ENCODE results near the gene HRH1. TPM values are rescaled to one million over a fixed set of nuclear protein-coding genes. Genes with fewer than 3 reads are reported as not detected.

HRH1 gene
- total RNA-seq, 1 donor from 2014 or later = 14.6 TPM

DNA sequence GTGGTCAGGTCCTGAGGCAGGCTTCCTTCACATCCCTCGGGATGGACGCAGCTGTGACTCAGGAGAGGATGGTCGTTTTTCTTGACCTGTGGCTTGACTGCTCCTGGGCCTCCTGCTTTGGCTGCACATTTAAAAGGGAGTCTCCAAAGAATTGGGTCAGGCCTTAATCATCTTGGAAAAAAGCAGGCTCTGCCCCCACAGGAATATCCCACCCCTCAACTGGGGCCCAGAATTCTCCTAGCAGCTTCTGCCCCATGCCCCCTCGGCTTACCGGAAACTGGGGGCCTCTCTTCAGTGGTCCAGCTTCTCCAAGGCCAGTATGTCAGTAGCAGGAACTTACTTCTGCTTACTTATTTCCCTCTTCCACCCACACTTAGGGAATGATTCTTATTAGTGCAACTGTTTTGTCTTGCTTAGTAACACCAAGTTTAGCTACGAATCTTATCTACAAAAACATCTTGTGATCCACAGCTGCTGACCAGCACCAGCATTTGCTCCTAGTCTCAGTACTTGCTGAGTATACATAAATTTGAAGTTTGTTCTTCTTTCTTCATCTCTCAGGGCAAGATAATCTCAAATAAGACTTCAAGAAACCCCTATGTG, 153.6 kb downstream of the HRH1 start:
- no peak for DNase-seq (ENCODE audit: low read depth, low spot score)

DNA sequence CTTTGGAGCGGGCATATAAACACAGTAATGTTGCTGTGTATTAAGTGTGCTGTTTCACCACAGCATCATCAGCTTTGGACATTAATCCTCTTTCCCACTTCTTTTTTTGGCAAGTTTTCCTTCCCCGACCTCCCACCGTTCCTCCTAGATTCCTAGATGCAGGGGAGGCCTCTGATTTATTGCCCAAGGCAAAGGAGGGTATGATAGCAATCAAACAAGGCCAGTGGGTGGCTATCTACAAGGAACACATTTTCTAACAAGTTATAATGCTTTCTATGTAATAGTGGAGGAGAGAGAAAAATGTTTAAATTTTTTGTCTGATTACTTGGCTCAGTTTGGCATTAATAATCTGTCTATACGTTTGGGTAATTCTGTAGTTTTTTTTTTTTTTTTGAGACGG, 156.0 kb downstream of the HRH1 start:
- no peak for DNase-seq (ENCODE audit: low read depth, low spot score)

DNA sequence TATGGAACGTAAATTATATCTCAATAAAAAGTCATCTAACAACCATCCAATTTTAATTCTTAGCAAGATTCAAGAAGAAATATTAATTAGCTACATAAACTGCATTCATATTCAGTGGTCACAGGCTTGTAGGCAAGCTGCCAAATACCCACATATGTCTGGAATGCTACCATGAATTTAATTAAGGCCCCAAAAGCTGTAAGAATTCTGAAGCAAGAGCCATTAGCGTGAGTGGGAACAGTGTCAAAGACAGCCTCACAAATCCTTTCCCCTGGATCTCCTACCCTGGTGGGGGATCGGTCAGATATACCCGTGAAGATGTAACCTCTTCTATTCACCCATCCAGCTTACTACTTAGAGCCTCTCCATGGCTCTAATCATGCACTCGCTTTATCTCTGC, 157.9 kb downstream of the HRH1 start:
- no peak for DNase-seq (ENCODE audit: low read depth, low spot score)

Other genes with a start within 250 kb of the HRH1 start
- under 0.01 TPM in 1 of 2 replicates, not detected in the other for gene SLC6A1, start 161.7 kb upstream of the HRH1 start, total RNA-seq
- 52.4 and 69.4 TPM in 2 replicates for gene ATG7, start 117.9 kb downstream of the HRH1 start, total RNA-seq

Data from pulmonary artery endothelial cell (primary cell).